GM19455 (cell line): Measurements from ENCODE around the gene FAM180A.
"Not testable (repeated sequence)": the region's sequence is repeated elsewhere in the genome, so short reads cannot be mapped to it uniquely, and the experiment has no call there.

Experiments used
- ATAC-seq: cut with Tn5 transposase; IDR thresholded peaks from one replicate; pipeline ENCODE4 v1.9.1; 2021; ENCODE audit not compliant: unreplicated experiment

The FAM180A gene

DNA sequence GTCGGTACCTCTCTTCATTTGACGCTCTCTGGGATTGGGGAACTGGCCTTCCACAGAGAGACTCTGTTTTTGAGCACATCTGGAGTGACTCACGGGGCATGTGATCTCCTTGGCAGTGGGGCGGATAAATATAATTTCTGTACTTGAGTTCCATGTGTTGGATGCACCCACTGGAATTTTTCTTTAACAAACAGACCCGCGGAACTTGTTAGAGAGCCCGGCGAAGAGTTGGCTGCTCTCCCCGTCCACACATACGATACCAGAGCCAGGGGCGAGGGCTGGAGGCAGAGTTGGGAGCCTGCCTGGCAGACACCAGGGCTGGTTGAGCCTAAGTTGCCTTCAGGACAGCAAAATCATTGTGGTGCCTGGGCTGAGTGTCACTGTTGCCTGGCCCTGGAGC is at the start of gene FAM180A:
Gene FAM180A (minus strand): TSS at position 44 of the 400 bp plus-strand sequence. CDS start 233 bp downstream, outside the sequence.
- ATAC-seq: no peak

DNA sequence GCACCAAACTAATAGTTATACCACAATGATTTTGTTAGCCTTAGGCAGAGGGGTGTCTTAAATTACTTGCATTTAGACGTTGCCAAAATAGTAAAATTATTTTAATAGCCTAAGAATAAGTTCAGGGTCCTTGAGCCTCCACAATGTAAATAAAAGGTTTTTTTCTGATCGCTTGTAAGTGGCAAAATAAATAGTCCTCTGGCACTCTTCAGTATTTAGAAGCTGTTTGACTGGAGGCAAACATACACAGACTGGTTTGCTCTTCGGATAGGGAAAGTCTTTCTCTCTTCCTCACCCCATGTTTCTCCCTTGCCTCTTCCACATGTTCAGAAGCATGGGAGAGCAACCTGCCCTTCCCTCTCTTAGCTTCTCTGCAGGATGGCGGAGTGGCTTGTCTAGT is 49.5 kb upstream of the FAM180A start:
- no peak for ATAC-seq

- no peak for ATAC-seq
Observed at GRCh38 chr7:135795846-135796570, 47.4 kb upstream of the FAM180A start.

DNA sequence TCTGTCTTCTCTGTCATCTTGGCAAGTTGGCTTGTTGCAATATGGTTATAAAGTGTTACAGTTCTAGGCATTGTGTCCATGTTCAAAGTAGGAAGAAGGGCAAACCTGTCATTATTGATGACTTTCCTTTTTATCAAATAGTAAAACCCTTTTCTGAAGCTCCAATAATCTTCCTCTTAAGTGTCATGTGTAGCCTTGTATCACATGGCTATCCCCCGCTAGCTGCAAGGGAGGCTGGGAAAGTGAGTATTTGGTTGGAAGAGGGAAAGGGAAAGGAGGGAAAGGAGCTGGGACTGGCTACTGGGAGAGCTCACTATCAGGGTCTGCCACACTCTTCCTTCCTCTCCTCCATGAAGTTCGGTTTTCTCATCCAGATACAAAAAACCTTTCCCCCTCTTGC is 45.2 kb upstream of the FAM180A start:
- no peak for ATAC-seq

DNA sequence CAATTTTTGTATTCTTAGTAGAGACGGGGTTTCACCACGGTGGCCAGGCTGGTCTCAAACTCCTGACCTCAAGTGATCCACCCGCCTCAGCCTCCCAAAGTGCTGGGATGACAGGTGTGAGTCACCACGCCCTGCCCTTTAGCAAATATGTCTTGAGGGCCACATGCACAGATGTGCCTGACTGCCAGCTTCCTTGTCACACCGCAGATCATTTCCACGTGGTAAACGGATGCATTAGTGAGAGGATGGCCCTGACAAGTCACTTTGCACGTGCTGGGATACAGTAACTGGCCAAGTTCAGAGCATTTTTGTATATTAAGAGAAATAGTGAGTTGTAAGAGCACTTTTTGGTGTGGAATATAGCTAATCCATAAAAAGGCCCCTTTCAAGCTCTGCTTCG is 44.3 kb upstream of the FAM180A start:
- no peak for ATAC-seq

DNA sequence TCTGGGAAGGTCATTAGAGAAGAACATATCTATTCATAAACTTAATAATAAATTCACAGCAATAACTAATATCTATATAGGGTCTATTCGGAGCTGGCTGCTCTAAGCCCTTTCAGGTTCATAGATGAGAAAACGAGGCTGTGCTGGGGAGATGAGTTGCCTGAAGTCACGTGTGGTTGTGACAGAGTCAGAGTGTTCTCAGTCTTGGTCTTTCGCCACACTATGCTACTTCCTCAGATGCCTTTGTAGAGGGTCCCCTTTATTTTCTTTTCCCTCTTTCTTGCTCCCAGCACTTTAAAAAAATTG is 43.7 kb upstream of the FAM180A start:
- no peak for ATAC-seq

- no peak for ATAC-seq
Observed at GRCh38 chr7:135791543-135792362, 43.1 kb upstream of the FAM180A start.

- ATAC-seq: no peak
Observed at GRCh38 chr7:135790371-135790977, 41.9 kb upstream of the FAM180A start.

DNA sequence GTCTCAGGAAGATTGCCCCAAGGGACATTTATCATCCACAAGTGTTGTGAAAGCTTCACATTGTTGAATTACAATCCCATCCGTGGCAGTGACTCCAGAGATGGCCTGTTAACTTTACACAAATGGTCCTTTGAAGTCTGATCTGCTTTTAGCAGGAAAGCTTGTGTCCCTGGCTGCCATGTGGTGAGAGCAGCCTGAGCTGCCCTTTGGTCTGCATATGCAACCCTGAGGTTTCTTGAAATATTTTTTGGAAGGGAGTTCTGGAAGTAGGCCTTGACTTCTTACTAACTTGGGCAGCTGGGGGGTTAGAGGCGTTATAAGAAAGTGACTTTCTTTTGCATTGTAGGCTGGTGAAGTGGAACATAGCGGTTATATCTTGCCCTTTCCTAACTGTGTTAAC is 41.3 kb upstream of the FAM180A start:
- ATAC-seq: no peak

DNA sequence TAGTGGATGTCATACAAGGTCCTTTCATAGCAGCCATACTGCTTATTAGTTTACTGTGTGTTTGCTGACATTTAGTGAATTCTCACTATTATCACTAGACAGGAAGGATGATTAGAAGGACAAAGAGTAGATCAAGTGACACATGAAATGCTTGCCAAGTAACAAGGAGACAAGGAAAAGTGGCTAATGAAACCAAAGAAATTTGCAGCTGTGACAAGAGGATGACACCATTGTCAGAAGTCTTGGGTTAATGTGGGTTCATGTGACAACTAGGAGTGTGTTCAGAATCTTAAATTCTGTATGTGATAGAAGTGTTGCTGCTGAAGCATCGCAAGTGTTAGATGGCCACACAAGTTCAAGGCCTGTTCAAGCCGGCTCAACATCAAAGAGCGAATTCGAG is 40.8 kb upstream of the FAM180A start:
- ATAC-seq: no peak

- no peak for ATAC-seq
Observed at GRCh38 chr7:135786911-135787310, 38.3 kb upstream of the FAM180A start.

- ATAC-seq: no peak
Observed at GRCh38 chr7:135785065-135785464, 36.5 kb upstream of the FAM180A start.

GRCh38 chr7:135784013-135784412 is 35.4 kb upstream of the FAM180A start:
- no peak for ATAC-seq

DNA sequence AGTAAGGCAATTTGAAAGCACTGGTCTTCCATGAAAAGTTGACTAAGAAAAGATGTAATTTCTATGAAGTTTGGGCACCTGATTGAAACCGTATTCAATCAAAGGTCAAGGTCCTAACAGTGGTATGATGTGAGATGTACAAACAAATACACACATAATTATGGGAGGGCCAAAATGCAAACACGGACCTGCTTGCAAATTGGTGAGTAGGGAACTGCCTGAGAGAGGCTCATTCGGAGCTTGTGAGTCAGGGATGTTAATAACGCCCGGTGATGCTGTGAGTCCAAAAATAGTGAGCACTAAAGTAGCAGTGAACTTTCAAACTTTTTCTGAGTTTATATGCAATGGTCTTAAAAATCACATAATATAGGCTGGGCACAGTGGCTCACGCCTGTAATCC is 34.2 kb upstream of the FAM180A start:
- no peak for ATAC-seq

DNA sequence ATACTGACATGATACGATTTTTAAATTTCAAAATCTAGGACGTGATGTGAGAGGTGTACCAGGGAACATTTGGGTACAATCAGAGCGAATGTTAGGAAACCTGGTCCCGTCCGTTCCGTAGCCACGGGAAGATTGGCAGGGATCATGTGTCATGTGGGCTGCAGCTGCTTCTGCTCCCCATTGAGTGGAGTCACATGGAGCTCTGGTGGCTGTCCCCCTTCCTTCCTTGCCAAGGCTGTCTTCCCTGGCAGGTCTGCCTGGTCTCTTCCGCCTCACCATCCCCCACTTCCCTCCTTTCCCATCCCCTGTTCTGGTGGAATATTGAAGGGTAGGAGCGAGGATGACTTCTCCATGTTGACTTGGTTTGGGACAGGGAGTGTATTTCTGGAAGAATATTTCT is 33.8 kb upstream of the FAM180A start:
- no peak for ATAC-seq

GRCh38 chr7:135777626-135778398 is 29.2 kb upstream of the FAM180A start:
- no peak for ATAC-seq

DNA sequence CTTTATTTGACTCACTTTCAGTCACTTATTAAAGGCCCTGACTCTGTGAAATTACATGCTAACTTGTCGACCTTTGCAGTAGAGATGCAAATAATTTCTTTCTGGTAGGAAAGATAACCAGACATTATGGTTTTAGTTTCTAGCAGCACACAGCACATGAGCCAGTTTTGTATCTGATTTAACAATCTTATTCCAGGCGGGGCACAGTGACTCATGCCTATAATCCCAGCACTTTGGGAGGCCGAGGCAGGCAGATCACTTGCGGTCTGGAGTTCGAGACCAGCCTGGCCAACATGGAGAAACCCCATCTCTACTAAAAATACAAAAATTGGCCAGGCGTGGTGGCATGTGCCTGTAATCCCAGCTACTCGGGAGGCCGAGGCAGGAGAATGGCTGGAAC is 27.3 kb upstream of the FAM180A start:
- ATAC-seq: not testable (repeated sequence)

- ATAC-seq: no peak
Observed at GRCh38 chr7:135775230-135775629, 26.6 kb upstream of the FAM180A start.

DNA sequence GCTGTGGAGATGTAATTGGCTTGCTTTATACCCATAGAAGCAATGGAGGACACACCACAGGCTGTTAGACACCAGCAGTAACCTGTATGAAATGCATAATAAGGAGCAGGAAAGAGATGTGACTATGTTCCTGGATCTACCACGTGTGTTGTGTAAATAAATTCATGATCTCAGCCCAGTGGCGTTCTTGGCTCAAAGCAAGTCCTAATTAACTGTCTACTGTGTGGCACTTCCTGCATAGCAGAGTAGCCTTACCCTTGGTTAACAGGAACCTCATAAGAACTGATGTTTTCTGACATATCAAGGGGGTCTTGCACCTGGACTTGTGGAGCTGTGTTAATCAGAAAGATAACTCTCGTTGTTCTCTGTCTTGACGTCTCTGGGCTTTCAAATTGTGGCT is 25.7 kb upstream of the FAM180A start:
- ATAC-seq: no peak

- no peak for ATAC-seq
Observed at GRCh38 chr7:135773464-135773863, 24.9 kb upstream of the FAM180A start.

- no peak for ATAC-seq
Observed at GRCh38 chr7:135772639-135773222, 24.1 kb upstream of the FAM180A start.
